GM23338 (cell line): ENCODE measurements around the gene BRD3. TPM values are rescaled to one million over a fixed set of nuclear protein-coding genes. Genes with fewer than 3 reads are reported as not detected.

Experiments
- CREB1 ChIP-seq: fragments of 250-450 bp; sonication (Bioruptor Pico); IDR thresholded peaks from 2 replicates; pipeline ENCODE4 v1.5.0; 2020; ENCODE audit warnings: low read depth, mild to moderate bottlenecking, moderate library complexity
- ETS1 ChIP-seq: IDR thresholded peaks from 2 replicates; pipeline ENCODE4 v1.6.1; 2016; ENCODE audit warnings: antibody characterized with exemption
- EZH2 ChIP-seq: fragments of 200-600 bp; sonication (generic); IDR thresholded peaks from one replicate; pipeline ENCODE4 v1.8.0; 2017; ENCODE audit warnings: antibody characterized with exemption, mild to moderate bottlenecking, low read depth; ENCODE audit not compliant: unreplicated experiment
- JUNB ChIP-seq: IDR thresholded peaks from one replicate; pipeline ENCODE4 v1.6.1; 2016; ENCODE audit warnings: antibody characterized with exemption; ENCODE audit not compliant: unreplicated experiment
- NANOG ChIP-seq: IDR thresholded peaks from 2 replicates; pipeline ENCODE4 v1.6.1; 2016; ENCODE audit warnings: antibody characterized with exemption, borderline replicate concordance
- POLR2AphosphoS5 ChIP-seq: IDR thresholded peaks from 2 replicates; pipeline ENCODE4 v1.6.1; 2016; ENCODE audit warnings: antibody characterized with exemption, low read depth
- REST ChIP-seq: IDR thresholded peaks from one replicate; pipeline ENCODE4 v1.6.1; 2018; ENCODE audit warnings: antibody characterized with exemption; ENCODE audit not compliant: unreplicated experiment
- STAT1 ChIP-seq: IDR thresholded peaks from one replicate; pipeline ENCODE4 v1.6.1; 2016; ENCODE audit warnings: antibody characterized with exemption; ENCODE audit not compliant: unreplicated experiment
- ZNF331 ChIP-seq: fragments of 250-450 bp; sonication (Bioruptor Pico); IDR thresholded peaks from 2 replicates; pipeline ENCODE4 v1.5.0; 2020; ENCODE audit warnings: low read depth, mild to moderate bottlenecking, moderate library complexity
- ZNF462 ChIP-seq: fragments of 250-450 bp; sonication (Bioruptor Pico); IDR thresholded peaks from 2 replicates; pipeline ENCODE4 v1.5.0; 2020; ENCODE audit warnings: mild to moderate bottlenecking, moderate library complexity
- polyA plus RNA-seq: library from polyadenylated mRNA; unstranded; fragments of >200 nt; fragmentation: Nextera tagmentation; extraction: Ambion mirVana; gene quantifications from 2 replicates; pipeline ENCODE4 v1.2.1, GENCODE V29; 2016
- total RNA-seq: library from RNA; depleted of rRNA; stranded (reverse); fragments of >200 nt; shearing (Covaris generic); gene quantifications from 2 replicates; pipeline ENCODE4 v1.2.3, GENCODE V29; 2014

The BRD3 gene
- total and polyA plus RNA-seq, 2 experiments from 2014 or later, result 46.0 to 88.0 TPM

- no peak for TF ChIP-seq ZNF462 (CRISPR knock-in tag)
- TF ChIP-seq ETS1, result no peak
- no peak for TF ChIP-seq NANOG
- TF ChIP-seq JUNB, result no peak
- TF ChIP-seq EZH2, result no peak
- TF ChIP-seq CREB1 (CRISPR knock-in tag), result no peak
- TF ChIP-seq STAT1, result no peak
- TF ChIP-seq POLR2AphosphoS5, result no peak
- TF ChIP-seq ZNF331 (CRISPR knock-in tag), result no peak
- no peak for TF ChIP-seq REST
These were observed 70.2 kb downstream of the BRD3 start (continued) for GRCh38 chr9:133997584-133997983.
